WTC11 (cell line): ENCODE measurements around the gene SART3.

Experiments
- IRF1 ChIP-seq: sonication (generic); formaldehyde crosslinking; IDR thresholded peaks from 2 replicates; pipeline ENCODE4 v1.8.0; 2023; ENCODE audit warnings: missing genetic modification reagents
- JUN ChIP-seq: sonication (generic); formaldehyde crosslinking; IDR thresholded peaks from 2 replicates; pipeline ENCODE4 v1.8.0; 2023; ENCODE audit warnings: mild to moderate bottlenecking, missing genetic modification reagents
- SP1 ChIP-seq: sonication (generic); formaldehyde crosslinking; conservative IDR thresholded peaks from 2 replicates; pipeline ENCODE4 v1.8.1; 2022; ENCODE audit warnings: missing genetic modification reagents
- ZBTB21 ChIP-seq: sonication (generic); formaldehyde crosslinking; IDR thresholded peaks from 2 replicates; pipeline ENCODE4 v1.8.1; 2023; ENCODE audit warnings: mild to moderate bottlenecking, missing genetic modification reagents, borderline replicate concordance
- ZBTB43 ChIP-seq: sonication (generic); formaldehyde crosslinking; IDR thresholded peaks from 2 replicates; pipeline ENCODE4 v1.8.1; 2023; ENCODE audit warnings: mild to moderate bottlenecking, missing genetic modification reagents
- TF ChIP-seq, protein P1 (sequence below): fragments of 200-600 bp; IDR thresholded peaks from 2 replicates; pipeline ENCODE4 v1.8.0; 2022; ENCODE audit warnings: antibody characterized with exemption
- TF ChIP-seq, protein P2 (sequence below): sonication (generic); formaldehyde crosslinking; IDR thresholded peaks from 2 replicates; pipeline ENCODE4 v1.8.1; 2022; ENCODE audit warnings: low read depth, missing genetic modification reagents, borderline replicate concordance
- TF ChIP-seq, protein P3 (sequence below): sonication (generic); formaldehyde crosslinking; IDR thresholded peaks from 2 replicates; pipeline ENCODE4 v1.8.1; 2023; ENCODE audit warnings: mild to moderate bottlenecking, missing genetic modification reagents, moderate library complexity

- TF ChIP-seq, protein P1, sequence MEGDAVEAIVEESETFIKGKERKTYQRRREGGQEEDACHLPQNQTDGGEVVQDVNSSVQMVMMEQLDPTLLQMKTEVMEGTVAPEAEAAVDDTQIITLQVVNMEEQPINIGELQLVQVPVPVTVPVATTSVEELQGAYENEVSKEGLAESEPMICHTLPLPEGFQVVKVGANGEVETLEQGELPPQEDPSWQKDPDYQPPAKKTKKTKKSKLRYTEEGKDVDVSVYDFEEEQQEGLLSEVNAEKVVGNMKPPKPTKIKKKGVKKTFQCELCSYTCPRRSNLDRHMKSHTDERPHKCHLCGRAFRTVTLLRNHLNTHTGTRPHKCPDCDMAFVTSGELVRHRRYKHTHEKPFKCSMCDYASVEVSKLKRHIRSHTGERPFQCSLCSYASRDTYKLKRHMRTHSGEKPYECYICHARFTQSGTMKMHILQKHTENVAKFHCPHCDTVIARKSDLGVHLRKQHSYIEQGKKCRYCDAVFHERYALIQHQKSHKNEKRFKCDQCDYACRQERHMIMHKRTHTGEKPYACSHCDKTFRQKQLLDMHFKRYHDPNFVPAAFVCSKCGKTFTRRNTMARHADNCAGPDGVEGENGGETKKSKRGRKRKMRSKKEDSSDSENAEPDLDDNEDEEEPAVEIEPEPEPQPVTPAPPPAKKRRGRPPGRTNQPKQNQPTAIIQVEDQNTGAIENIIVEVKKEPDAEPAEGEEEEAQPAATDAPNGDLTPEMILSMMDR = no peak
- TF ChIP-seq ZBTB21 (CRISPR knock-in tag) (no peak), IRF1 (no peak), ZBTB43 (no peak), SP1 (CRISPR knock-in tag) (no peak), JUN (CRISPR knock-in tag) (no peak)
- TF ChIP-seq, protein P2, sequence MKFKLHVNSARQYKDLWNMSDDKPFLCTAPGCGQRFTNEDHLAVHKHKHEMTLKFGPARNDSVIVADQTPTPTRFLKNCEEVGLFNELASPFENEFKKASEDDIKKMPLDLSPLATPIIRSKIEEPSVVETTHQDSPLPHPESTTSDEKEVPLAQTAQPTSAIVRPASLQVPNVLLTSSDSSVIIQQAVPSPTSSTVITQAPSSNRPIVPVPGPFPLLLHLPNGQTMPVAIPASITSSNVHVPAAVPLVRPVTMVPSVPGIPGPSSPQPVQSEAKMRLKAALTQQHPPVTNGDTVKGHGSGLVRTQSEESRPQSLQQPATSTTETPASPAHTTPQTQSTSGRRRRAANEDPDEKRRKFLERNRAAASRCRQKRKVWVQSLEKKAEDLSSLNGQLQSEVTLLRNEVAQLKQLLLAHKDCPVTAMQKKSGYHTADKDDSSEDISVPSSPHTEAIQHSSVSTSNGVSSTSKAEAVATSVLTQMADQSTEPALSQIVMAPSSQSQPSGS (CRISPR knock-in tag) = no peak
- TF ChIP-seq, protein P3, sequence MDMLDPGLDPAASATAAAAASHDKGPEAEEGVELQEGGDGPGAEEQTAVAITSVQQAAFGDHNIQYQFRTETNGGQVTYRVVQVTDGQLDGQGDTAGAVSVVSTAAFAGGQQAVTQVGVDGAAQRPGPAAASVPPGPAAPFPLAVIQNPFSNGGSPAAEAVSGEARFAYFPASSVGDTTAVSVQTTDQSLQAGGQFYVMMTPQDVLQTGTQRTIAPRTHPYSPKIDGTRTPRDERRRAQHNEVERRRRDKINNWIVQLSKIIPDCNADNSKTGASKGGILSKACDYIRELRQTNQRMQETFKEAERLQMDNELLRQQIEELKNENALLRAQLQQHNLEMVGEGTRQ (CRISPR knock-in tag) = no peak
Measured at GRCh38 chr12:108484431-108484830, 76.5 kb downstream of the SART3 start.
